Measurements from ENCODE around the gene DYSF. TPM values are rescaled to one million over a fixed set of nuclear protein-coding genes. Genes with fewer than 3 reads are reported as not detected.

Gene DYSF
- total RNA-seq, 1 experiment from 2014 or later, result 0.89 TPM

GRCh38 chr2:71633086-71633485, 179.7 kb downstream of the DYSF start:
- Histone ChIP-seq H3K9me2 (ENCODE audit: insufficient read depth) (no peaks in the 10 kb centered on the region), H3K9ac (ENCODE audit: low read length) (no peak overlapping the region), H3K27ac (ENCODE audit: low read depth, low read length) (no peak overlapping the region), H3K4me3 (replicated peaks in 1 of 2; ENCODE audit: low read depth in 1 of 2, low read length in 2 of 2) (no peak overlapping the region), H3K9me3 (ENCODE audit: control insufficient read depth in 1 of 2, insufficient read depth in 1 of 2, low read depth in 1 of 2, low read length in 2 of 2) (no peaks in the 10 kb centered on the region), H3K4me1 (ENCODE audit: control insufficient read depth in 1 of 2, insufficient read depth in 2 of 2, low read length in 2 of 2) (no peaks in the 10 kb centered on the region), H2AFZ (ENCODE audit: low read depth, low read length, poor library complexity, severe bottlenecking) (no peak overlapping the region), H3K79me2 (ENCODE audit: insufficient read depth, low read length) (no peaks in the 10 kb centered on the region), H3K27me3 (ENCODE audit: insufficient read depth, low read length) (no peaks in the 10 kb centered on the region), H4K20me1 (ENCODE audit: insufficient read depth) (no peaks in the 10 kb centered on the region), H3K4me2 (ENCODE audit: low read length) (no peak overlapping the region), H3K36me3 (ENCODE audit: control insufficient read depth in 1 of 2, insufficient read depth in 2 of 2, low read length in 2 of 2) (no peaks in the 10 kb centered on the region)
- ChIA-PET POLR2A (no interaction called here), RAD21 (ENCODE audit: low non-redundant PET in 1 of 2, low total read pairs in 2 of 2, uncharacterized antibody in 2 of 2, unreplicated experiment in 2 of 2) (no interaction called here), CTCF (no interaction called here)
- intact Hi-C loops (cut with micrococcal nuclease), result no loop called here
- ATAC-seq (no peak), DNase-seq (ENCODE audit: low read depth, low spot score) (no peak)
- BruUV-seq (replicated peaks), result no TSS peak
- no peak for TF ChIP-seq CTCF (IDR thresholded peaks at IDR 0.05 in 2 of 3, conservative IDR thresholded peaks at IDR 0.05 in 1 of 3; ENCODE audit: borderline replicate concordance in 1 of 3, insufficient read depth in 1 of 3, low read depth in 2 of 3, low read length in 2 of 3)
- no peak for TF ChIP-seq SIN3A (IDR thresholded peaks at IDR 0.05; ENCODE audit: low read depth)
- no peak for TF ChIP-seq CBX3 (IDR thresholded peaks at IDR 0.05; ENCODE audit: low read depth)
- TF ChIP-seq EGR1 (IDR thresholded peaks at IDR 0.05; ENCODE audit: low read depth), result no peak
- no peak for TF ChIP-seq TCF7L2 (IDR thresholded peaks at IDR 0.05; ENCODE audit: borderline replicate concordance, extremely low read depth, insufficient read depth, insufficient read length)
- TF ChIP-seq JUND (IDR thresholded peaks at IDR 0.05), result no peak
- TF ChIP-seq POLR2AphosphoS5 (IDR thresholded peaks at IDR 0.05; ENCODE audit: low read depth, low read length), result no peak
- TF ChIP-seq FOSL1 (IDR thresholded peaks at IDR 0.05; ENCODE audit: low read depth), result no peak
- TF ChIP-seq SP1 (IDR thresholded peaks at IDR 0.05; ENCODE audit: low read depth), result no peak
- TF ChIP-seq CEBPB (IDR thresholded peaks at IDR 0.05; ENCODE audit: low read depth), result no peak
- no peak for TF ChIP-seq RAD21 (IDR thresholded peaks at IDR 0.05; ENCODE audit: low read depth)
- no peak for TF ChIP-seq REST (IDR thresholded peaks at IDR 0.05; ENCODE audit: low read depth)
- no peak for TF ChIP-seq YY1 (IDR thresholded peaks at IDR 0.05; ENCODE audit: extremely low read depth, insufficient replicate concordance, low read depth, low read length)
- TF ChIP-seq ZNF274 (IDR thresholded peaks at IDR 0.05; ENCODE audit: low read depth, low read length), result no peak
- no peak for TF ChIP-seq ATF3 (IDR thresholded peaks at IDR 0.05)
- TF ChIP-seq ELF1 (IDR thresholded peaks at IDR 0.05; ENCODE audit: borderline replicate concordance, low read depth), result no peak
